HG03354 (cell line): ENCODE measurements around the gene ADAM8.

Experiments used
- ATAC-seq: cut with Tn5 transposase; IDR thresholded peaks from one replicate; pipeline ENCODE4 v1.9.1; 2021; ENCODE audit warnings: mild to moderate bottlenecking; ENCODE audit not compliant: unreplicated experiment, poor library complexity, severe bottlenecking

The ADAM8 gene

GRCh38 chr10:133255323-133255722 is 21.3 kb downstream of the ADAM8 start:
- no peak for ATAC-seq

DNA sequence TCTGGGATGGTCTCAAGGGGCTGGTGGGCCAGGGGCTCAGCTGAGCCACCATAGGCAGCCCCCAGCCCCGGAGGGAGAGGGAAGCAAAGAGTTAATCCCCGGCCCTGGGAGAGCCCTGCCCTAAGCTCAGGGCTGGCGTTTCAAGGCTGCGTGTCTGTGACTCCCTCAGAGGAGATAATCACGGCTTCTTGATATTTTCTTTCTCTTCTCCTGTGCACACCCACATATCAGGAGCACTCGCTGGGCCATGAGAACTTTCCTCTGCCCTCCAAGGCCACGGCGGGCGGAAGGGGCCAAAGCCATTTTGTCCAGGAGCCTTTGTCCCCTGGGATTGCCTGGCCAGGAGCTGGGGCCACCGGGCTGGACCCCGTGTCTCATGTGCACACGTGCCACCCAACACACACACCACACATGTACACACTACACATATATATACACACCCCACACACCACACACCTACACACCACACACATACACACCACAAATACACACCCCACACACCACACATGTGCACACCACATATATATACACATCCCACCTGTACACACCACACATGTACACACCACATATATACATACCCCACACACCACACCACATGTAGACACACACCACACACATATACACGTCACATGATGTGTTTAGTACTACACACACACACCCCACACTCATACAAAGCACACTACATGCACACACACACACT is 22.1 kb downstream of the ADAM8 start:
- ATAC-seq: no peak

GRCh38 chr10:133253361-133253955 is 23.2 kb downstream of the ADAM8 start:
- ATAC-seq: no peak

DNA sequence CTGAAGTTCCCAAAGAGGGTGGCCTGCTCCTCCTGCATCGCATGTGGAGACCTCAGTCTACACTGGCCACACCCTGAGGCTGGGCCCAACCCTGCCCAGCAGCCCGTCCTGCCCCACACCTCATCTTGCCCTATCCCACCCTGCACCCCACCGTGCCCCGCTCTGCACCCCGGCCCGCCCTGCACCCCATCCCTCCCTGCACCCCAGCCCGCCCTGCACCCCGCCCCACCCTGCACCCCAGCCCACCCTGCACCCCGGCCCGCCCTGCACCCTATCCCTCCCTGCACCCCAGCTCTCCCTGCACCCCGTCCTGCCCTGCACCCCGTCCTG is 24.5 kb downstream of the ADAM8 start:
- no peak for ATAC-seq

DNA sequence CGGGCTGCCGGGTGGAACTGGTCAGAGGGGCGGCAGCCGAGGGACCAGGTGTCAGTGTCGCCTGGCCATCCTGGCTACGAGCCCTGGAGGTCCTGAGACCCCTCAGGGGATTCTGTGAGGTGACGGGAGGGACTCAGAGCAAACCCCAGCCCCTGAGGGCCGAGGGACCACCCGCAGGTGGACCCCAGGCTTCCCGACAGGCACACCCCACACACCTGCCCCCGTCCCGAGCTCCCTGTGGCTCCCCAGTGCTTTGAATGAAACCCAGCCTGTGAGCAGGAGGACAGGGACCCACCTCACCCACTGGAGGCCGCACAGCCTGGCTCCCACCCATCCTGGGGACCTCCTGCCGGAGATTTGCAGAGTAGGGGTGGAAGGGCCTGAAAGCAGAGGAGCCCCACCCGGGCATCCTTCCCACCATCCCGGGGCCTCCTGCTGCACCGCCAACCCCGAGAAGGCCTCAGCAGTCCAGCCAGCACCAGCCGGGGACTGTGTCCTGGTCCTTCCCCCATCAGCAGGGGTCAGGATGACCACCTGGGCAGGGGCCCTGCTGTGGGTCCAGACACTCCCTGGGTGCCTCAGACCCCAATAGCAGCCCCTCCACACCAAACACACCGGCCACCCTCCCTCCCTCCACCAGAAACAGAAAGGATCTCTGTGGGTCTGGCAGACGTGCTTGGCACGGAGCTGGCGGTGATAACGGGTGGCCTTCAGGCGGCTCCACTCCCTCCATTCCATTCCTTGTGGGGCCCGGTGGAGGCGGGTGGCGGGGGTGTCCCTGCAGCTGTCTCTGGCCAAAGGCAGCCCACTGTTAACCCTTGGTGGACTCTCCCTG is 25.1 kb downstream of the ADAM8 start:
- no peak for ATAC-seq

DNA sequence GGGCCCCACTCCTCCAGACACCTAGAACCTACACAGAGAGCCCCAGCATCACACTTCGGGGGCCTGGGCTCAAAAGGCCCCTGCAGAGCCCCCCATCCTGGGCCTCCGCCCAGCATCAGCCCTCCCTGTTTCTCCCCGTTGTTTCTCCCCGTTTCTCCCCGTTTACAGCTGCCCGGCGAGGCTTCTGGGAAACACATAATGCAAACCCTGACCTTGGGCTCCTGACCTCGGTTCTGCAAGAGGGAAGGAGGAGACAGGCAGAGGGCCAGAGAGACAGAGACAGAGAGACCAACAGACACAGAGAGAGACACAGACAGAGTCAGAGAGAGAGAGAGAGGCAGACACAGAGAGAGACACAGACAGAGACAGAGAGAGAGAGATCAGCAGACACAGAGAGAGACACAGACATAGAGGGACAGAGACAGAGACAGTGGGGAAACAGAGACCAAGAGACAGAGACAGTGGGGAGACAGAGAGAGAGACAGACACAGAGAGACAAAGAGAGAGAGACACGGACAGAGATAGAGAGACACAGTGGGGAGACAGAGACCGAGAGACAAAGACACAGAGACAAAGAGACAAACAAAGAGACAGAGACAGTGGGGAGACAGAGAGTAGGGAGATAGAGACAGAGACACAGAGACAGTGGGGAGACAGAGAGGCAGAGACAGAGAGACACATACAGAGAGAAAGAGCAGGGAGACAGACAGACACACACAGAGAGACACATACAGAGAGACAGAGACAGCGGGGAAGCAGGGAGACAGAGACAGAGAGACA is 26.5 kb downstream of the ADAM8 start:
- ATAC-seq: no peak

- ATAC-seq: no peak
Observed at GRCh38 chr10:133249094-133249780, 27.4 kb downstream of the ADAM8 start.

DNA sequence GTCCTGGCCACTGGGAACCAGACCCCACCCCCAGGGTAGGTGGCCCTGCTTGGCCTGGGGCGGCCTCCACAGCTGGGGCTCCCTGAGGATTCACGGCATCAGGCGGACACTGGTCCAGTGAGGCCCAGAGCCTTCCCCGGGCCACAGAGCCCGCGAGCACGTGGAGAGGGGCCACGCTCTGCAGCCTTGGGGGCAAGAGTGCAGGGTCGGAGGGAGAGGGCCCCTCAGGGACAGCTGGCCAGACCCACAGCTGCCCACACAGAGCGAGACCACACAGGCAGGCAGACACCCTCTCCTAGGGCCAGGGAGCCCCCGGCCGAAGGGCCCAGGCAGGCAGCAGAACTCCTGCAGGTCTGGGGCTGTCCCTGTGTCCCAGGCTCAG is 28.3 kb downstream of the ADAM8 start:
- ATAC-seq: no peak

- ATAC-seq: no peak
Observed at GRCh38 chr10:133247681-133248333, 28.9 kb downstream of the ADAM8 start.

GRCh38 chr10:133246236-133246626 is 30.4 kb downstream of the ADAM8 start:
- ATAC-seq: no peak

GRCh38 chr10:133245439-133246235 is 31.0 kb downstream of the ADAM8 start:
- ATAC-seq: no peak

GRCh38 chr10:133243593-133243992 is 33.1 kb downstream of the ADAM8 start:
- ATAC-seq: no peak

DNA sequence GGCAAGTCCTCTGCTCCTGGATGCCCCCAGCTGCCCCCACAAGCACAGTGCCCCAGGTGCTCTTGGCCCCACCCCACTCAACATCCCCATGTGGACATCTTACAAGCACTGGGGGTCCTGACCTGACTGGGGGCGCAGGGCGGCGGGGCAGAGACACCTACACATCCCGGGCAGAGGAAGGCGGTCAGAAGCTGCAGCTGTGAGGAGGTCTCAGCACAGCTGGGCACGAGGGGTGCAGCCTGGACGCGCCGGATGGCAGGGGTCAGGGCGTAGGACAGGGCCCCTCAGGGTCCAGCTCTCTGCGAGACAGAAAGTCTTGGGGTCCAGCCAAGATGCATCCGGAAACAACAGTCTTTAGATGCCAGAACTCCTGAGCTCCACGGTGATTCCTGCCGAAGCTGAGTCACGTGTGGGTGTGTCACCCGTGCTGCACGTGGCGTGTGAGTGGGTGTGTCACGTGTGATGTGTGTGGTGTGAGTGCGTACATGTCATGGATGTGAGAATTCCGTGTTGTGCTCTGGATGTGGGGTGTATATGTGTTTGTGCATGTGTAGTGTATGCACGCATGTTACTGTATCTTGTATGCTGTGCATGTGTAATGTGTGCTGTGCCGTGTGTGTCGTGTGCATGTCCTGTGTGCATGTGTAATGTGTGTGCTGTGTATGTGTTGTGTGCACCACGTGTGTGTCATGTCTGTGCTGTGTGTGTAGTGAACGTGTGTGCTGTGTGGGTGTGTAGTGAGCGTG is 33.9 kb downstream of the ADAM8 start:
- no peak for ATAC-seq

DNA sequence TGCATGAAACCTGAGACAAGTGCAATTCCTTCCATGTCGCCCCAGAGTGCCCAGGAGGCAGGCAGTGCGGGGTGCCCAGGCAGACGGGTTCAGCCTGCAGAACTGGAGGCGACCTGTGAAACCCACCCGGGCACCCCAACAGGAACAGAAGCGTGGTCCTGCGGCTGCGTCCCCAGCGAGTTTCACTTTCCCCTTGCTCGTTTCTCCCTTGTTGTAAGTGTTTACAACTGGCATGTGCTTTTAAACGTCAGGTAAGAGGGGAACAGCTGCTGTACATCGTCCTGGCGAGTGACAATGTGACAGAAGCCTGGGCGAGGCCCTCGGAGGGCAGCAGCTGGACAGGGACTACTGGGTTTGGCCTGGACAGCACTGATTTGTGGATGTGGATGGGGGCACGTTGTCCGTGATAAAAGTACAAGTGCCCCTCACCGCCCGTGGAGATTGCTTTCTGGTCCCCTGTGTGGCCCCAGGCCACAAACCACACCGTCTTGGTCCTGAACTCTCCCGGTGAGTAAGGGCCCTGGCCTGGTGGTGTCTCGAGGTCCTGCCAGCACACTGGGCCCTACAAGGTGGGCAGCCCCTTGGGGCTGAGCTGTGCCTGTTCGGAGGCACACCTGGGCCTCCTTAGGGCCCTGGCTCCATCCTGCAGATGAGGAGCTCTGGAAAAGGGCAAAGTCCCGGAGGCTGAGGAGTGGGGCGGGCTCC is 35.0 kb downstream of the ADAM8 start:
- peak; percentile 49 for ATAC-seq

DNA sequence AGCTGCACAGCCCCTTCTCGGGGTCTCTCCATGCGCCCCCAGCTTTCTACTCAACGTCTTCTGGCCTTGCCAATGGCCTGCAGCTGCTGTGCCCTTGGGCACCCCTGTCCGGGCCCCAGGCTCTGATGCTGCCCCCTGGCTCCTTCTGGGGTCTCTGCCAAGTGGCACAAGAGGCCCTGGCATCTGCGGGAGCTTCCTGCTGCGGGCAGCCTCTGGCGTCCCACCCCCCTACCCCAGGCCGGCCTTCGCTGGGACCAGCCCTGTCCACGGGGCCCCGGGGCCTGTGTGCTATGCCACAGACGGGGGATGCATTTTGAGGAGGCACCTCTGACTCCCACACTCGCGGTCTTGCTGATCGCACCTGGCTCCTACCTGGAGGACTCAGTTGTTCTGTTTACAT is 36.7 kb downstream of the ADAM8 start:
- ATAC-seq: no peak

DNA sequence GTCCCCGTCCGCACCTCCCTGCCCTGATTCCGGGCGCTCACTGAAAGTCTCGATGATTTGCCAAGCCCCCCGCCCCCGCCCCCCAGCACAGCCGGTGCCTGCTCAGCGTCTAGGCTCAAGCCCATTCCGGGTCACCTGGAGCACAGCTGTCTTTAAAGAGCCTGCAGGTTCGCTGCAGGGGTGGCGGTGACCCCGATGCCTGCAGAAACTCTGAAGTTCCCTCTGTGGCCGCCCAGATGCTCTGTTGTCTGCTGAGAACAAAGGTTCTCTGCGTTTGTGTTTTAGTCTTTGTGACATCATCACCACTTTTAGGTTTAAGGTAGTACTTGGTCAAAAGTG is 38.2 kb downstream of the ADAM8 start:
- no peak for ATAC-seq
